ENCODE measurements around the gene OTOP3. TPM values are rescaled to one million over a fixed set of nuclear protein-coding genes. Genes with fewer than 3 reads are reported as not detected.

OTOP3 gene
- not detected for total RNA-seq

DNA sequence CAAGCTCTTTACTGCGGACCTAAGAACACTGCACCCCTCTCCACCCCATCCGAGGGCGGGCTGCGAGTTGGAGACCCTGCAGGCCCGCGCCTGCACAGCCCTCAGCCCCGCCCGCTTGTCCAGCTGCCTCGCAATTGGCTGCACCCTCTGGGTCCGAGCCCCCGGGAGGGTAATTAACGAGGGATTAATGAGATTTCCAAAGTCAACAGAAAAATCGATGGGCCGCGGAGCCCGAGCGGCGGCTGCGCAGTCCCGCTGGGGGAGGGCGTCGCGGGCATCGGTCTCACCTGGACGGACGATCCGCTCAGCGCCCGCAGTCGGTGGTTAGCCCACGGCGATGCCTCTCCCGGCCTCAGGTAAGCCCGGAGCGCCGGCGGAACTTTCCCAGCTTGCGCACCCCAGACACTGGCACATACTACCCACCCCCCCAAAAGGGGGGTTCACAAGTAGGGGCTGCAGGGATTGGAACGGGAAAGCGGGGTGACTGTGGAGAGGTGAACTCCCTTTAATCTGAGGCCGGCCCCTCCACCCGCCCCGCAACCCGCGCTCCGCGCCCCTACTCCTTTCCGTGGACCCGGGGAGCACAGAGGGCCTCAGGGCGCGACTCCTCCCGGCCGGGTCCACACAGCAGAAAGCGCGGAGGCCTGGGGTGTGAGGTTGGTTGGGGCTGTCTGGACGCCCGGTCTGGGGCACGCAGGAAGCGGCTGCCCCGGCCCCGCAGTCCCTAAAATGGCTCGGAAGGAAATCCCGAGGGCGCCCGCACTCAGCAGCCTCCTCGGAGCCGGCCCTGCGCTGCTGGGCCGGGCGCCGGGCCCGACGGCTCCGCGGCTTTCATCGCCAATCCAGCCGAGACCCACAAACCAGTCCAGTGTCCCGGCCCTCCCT, at the start of gene OTOP3:
Gene OTOP3 (plus strand): TSS at position 314 of the 885 bp plus-strand sequence. CDS start 24 bp downstream, at position 338.

DNA sequence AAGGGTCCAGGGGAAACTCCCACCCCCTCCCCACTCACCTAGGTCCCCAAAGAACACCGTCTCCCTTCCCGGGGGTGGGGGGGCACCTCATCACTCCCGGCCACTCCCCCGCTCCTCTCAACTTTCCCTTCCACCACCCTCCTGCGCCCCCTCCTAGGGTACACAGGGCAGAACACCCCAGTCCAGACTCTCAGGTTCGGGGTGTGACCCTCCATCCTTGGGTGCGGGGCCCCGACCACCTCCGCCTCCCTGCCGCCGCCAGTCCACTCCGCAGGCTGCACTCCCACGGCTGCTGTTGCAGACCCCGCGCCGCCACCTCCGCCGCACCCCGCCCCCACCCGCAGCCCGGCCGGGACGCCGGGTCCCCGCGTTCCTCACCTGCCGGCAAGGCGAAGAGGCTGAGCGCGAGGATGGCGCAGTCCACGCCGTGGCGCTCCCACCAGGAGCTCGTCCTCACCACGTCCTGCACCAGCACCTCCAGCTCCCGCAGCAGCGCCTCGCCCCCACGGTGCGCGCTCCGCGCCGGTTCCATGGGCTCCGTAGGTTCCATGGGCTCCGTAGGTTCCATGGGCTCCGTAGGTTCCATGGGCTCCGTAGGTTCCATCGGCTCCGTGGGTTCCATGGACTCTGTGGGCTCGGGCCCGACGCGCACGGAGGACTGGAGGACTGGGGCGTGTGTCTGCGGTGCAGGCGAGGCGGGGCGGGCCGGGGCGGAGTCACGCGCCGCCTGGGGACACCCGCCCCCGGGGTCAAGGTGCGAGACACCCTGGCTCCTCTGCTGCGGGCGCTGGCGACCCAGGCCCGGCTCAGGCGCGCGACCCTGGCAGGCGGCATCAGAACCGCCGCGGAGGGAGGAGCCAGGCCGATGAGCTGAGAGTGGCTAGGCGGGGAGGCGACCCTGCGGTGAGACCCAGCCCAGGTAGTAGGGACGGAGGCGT, 42.5 kb upstream of the OTOP3 start, which contains the start of gene FADS6:
Gene FADS6 (minus strand): TSS at position 660 of the 938 bp plus-strand sequence. CDS start 38 bp downstream, at position 622.

GRCh38 chr17:74922694-74923537, 12.8 kb upstream of the OTOP3 start, which contains the start of gene USH1G:
Gene USH1G (minus strand): TSS chr17:74923255. CDS start chr17:74923073, 182 bp downstream.

GRCh38 chr17:74924250-74924948, 11.3 kb upstream of the OTOP3 start, which contains the start of gene OTOP2:
Gene OTOP2 (plus strand): TSS chr17:74924273. CDS start chr17:74924633, 360 bp downstream.

GRCh38 chr17:74972107-74972972, 36.6 kb downstream of the OTOP3 start, which contains the start of gene HID1:
Gene HID1 (minus strand): TSS chr17:74972759. CDS start chr17:74972656, 103 bp downstream.

DNA sequence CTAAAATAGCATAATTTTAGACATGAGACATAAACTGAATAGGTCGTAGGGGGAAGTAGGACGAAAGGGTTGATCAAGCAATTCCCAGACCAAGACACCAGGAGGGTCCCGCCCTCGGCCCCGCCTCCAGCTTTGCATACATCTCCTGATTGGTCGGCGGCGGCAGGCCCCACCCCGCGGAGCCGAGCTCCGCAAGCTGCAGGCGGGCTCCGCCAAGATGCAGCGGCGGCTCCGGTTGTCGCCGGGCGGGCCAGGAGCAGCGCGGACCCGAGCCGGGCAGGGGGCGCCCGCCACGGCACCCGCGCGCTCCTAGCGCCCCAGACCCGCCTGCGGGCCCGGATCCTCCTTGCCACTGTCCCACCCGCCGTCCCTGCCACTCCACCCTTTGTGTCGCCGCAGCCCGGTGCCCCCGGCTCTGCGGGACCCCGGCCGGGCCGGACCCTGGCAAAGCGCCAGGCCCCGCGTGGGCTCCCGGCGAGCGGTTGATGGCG, 51.8 kb downstream of the OTOP3 start, which contains the start of gene CDR2L:
Gene CDR2L (plus strand): TSS at position 215 of the 491 bp plus-strand sequence. CDS start 412 bp downstream, outside the sequence.

Other genes starting within 250 kb of the OTOP3 start
- gene CD300LF, start 223.0 kb upstream of the OTOP3 start, total RNA-seq: 0.33 TPM
- gene RAB37, start 198.6 kb upstream of the OTOP3 start, total RNA-seq: 1.6 TPM
- 21.2 TPM for gene NHERF1, start 187.3 kb upstream of the OTOP3 start, total RNA-seq
- gene NAT9, start 159.6 kb upstream of the OTOP3 start, total RNA-seq: 43.5 TPM
- gene GRIN2C, start 76.0 kb upstream of the OTOP3 start, total RNA-seq: 7.1 TPM
- 4.1 TPM for gene FDXR, start 62.9 kb upstream of the OTOP3 start, total RNA-seq
- 0.27 TPM for gene FADS6, start 42.3 kb upstream of the OTOP3 start, total RNA-seq
- 0.66 TPM for gene USH1G, start 12.6 kb upstream of the OTOP3 start, total RNA-seq
- gene OTOP2, start 11.6 kb upstream of the OTOP3 start, total RNA-seq: not detected
- gene HID1, start 36.9 kb downstream of the OTOP3 start, total RNA-seq: 16.0 TPM
- gene CDR2L, start 51.7 kb downstream of the OTOP3 start, total RNA-seq: 9.7 TPM
- gene MRPL58, start 76.8 kb downstream of the OTOP3 start, total RNA-seq: 25.1 TPM
- gene ATP5PD, start 111.1 kb downstream of the OTOP3 start, total RNA-seq: 148 TPM
- gene KCTD2, start 111.3 kb downstream of the OTOP3 start, total RNA-seq: 24.2 TPM
- gene SLC16A5, start 152.1 kb downstream of the OTOP3 start, total RNA-seq: 8.0 TPM
- 4.1 TPM for gene ARMC7, start 174.1 kb downstream of the OTOP3 start, total RNA-seq
- 59.9 TPM for gene NT5C, start 195.8 kb downstream of the OTOP3 start, total RNA-seq
- 76.7 TPM for gene JPT1, start 218.6 kb downstream of the OTOP3 start, total RNA-seq
- gene SUMO2, start 247.1 kb downstream of the OTOP3 start, total RNA-seq: 88.2 TPM